HepG2 (cell line): ENCODE data around the gene ZNF558. TPM values are rescaled to one million over a fixed set of nuclear protein-coding genes. Genes with fewer than 3 reads are reported as not detected.
"Not testable (repeated sequence)": the region's sequence is repeated elsewhere in the genome, so short reads cannot be mapped to it uniquely, and the experiment has no call there.

ENCODE experiments used
- ATAC-seq: fragments of 200-7000 bp; cut with Tn5 transposase; 3 replicates; pipeline ENCODE4 v1.9.1; 2020; ENCODE audit warnings: mild to moderate bottlenecking, moderate library complexity
- BruUV-seq: library from RNA; stranded (reverse); fragments of 400-500 nt; replicated peaks from 2 replicates; lab custom pipeline; 2021; lab: Mats Ljungman, UMichigan
- CTCF ChIA-PET: fragments of 300-600 bp; formaldehyde crosslinking; extraction: SDS; loops from one replicate; lab custom pipeline; 2021; ENCODE audit warnings: low total read pairs, inconsistent platforms, low intra/inter-chr PET ratio; lab: Yijun Ruan, JAX
- POLR2A ChIA-PET: fragments of 350-600 bp; sonication (Branson Sonifier 250); formaldehyde crosslinking; loops from one replicate; lab custom pipeline; 2020; ENCODE audit warnings: antibody characterized with exemption, inconsistent platforms; lab: Yijun Ruan, JAX
- DNase-seq: peaks from one replicate; pipeline ENCODE4 v3.0.0-alpha.2; 2015; ENCODE audit warnings: low spot score
- FAIRE-seq: peaks from 3 replicates; lab custom pipeline; 2011; peaks lifted over from hg19 to GRCh38; lab: Jason Lieb, UNC
- H2AFZ ChIP-seq: one replicate; pipeline ENCODE4 v1.6.1; 2011; ENCODE audit warnings: low read length, inconsistent platforms
- H3K27ac ChIP-seq: fragments of 300-600 bp; 3 replicates; pipeline ENCODE4 v1.8.0; 2011; ENCODE audit warnings: mixed run types, mild to moderate bottlenecking, mixed read lengths, low read length, inconsistent platforms; ENCODE audit not compliant: insufficient read depth; ENCODE audit errors: extremely low read length
- H3K27me3 ChIP-seq, 2 experiments: fragments of 200-600 bp in 1 of 2; 2 replicates in 1 of 2; 3 replicates in 1 of 2; pipeline versions ENCODE4 v1.6.0 to v1.8.0; 2011; ENCODE audit warnings: low read length in 2 of 2, mild to moderate bottlenecking in 2 of 2, moderate library complexity in 2 of 2, inconsistent platforms in 1 of 2; ENCODE audit not compliant: insufficient read depth in 2 of 2, control insufficient read depth in 1 of 2
- H3K36me3 ChIP-seq, 2 experiments: fragments of 200-600 bp in 1 of 2; replicated peaks in 1 of 2; 2 replicates in 1 of 2; 3 replicates in 1 of 2; pipeline versions ENCODE4 v1.5.1 to v1.8.0; 2011; ENCODE audit warnings: low read length in 2 of 2, inconsistent platforms in 1 of 2; ENCODE audit not compliant: insufficient read depth in 2 of 2, control insufficient read depth in 1 of 2
- H3K4me1 ChIP-seq: 2 replicates; pipeline ENCODE4 v1.5.1; 2012; ENCODE audit warnings: low read length, inconsistent platforms; ENCODE audit not compliant: insufficient read depth
- H3K4me2 ChIP-seq: 2 replicates; pipeline ENCODE4 v1.6.0; 2011; ENCODE audit warnings: low read depth, low read length, inconsistent platforms
- H3K4me3 ChIP-seq, 3 experiments: fragments of 200-600 bp in 1 of 3; sonication (generic), shearing (Covaris generic) in 1 of 3; replicated peaks in 1 of 3; 2 replicates each; pipeline ENCODE4 v1.5.1; 2011 to 2016; ENCODE audit warnings: low read length in 3 of 3, inconsistent platforms in 2 of 3, low read depth in 2 of 3, mild to moderate bottlenecking in 2 of 3, control low read depth in 1 of 3, mixed read lengths in 1 of 3; ENCODE audit not compliant: insufficient read depth in 1 of 3
- H3K79me2 ChIP-seq: one replicate; pipeline ENCODE4 v1.6.1; 2011; ENCODE audit warnings: low read length, inconsistent platforms; ENCODE audit not compliant: insufficient read depth
- H3K9ac ChIP-seq: 2 replicates; pipeline ENCODE4 v1.6.0; 2011; ENCODE audit warnings: mild to moderate bottlenecking, low read depth, low read length, inconsistent platforms; ENCODE audit not compliant: insufficient read depth
- H3K9me3 ChIP-seq: 2 replicates; pipeline ENCODE4 v1.5.1; 2012; ENCODE audit warnings: mild to moderate bottlenecking, low read length
- H4K20me1 ChIP-seq: 2 replicates; pipeline ENCODE4 v1.6.0; 2011; ENCODE audit warnings: inconsistent platforms, mild to moderate bottlenecking, low read length, moderate library complexity; ENCODE audit not compliant: insufficient read depth
- WGBS: methylation state at CpG from one replicate; pipeline ENCODE4 v1.1.6; 2017; ENCODE audit warnings: low lambda C conversion rate; 5-methylcytosine and 5-hydroxymethylcytosine counted together
- in situ Hi-C: cut with HindIII; loops from 2 replicates; pipeline ENCODE4 v1.10.0; 2017; ENCODE audit warnings: low pct_unique_long_range_greater_than_20kb; ENCODE audit not compliant: extremely low pct_ligation_motif_present
- intact Hi-C: fragments of 100-400 bp; cut with micrococcal nuclease; formaldehyde crosslinking; loops from one replicate; pipeline ENCODE4 v1.10.0; 2022; ENCODE audit not compliant: unreplicated experiment
- polyA plus RNA-seq, 8 experiments: library from polyadenylated mRNA; depleted of rRNA in 3 of 8; stranded (reverse) in 7 of 8; unstranded in 1 of 8; fragments of >200 nt; fragmentation: Illumina TruSeq in 4 of 8; extraction: Trizol in 4 of 8; gene quantifications; 2 replicates each; pipeline versions ENCODE4 v1.2.1 to v1.2.3, GENCODE V29; 2011 to 2016; ENCODE audit warnings: low read depth in 4 of 8, missing spikeins in 1 of 8, mixed read lengths in 1 of 8; ENCODE audit not compliant: insufficient read depth in 1 of 8
- small RNA-seq, 3 experiments: library from RNA; depleted of rRNA; stranded (forward); fragments of <200 nt; gene quantifications; one replicate each; pipeline ENCODE3, GENCODE V24; 2012; ENCODE audit warnings: low read depth in 2 of 3, low replicate concordance in 1 of 3; ENCODE audit not compliant: insufficient read length in 3 of 3, insufficient read depth in 2 of 3
- total RNA-seq, 5 experiments: library from RNA; depleted of rRNA; stranded (reverse); fragments of >200 nt; fragmentation: Illumina TruSeq; extraction: Trizol; gene quantifications; 2 replicates each; pipeline ENCODE4 v1.2.3, GENCODE V29; 2016; ENCODE audit warnings: low read depth in 1 of 5

ZNF558 gene
- total and polyA plus RNA-seq, 2 of the 13 experiments (the other 11 are each of a cell fraction or from before 2014, with no cell fraction given), result 9.5 to 10.8 TPM

DNA sequence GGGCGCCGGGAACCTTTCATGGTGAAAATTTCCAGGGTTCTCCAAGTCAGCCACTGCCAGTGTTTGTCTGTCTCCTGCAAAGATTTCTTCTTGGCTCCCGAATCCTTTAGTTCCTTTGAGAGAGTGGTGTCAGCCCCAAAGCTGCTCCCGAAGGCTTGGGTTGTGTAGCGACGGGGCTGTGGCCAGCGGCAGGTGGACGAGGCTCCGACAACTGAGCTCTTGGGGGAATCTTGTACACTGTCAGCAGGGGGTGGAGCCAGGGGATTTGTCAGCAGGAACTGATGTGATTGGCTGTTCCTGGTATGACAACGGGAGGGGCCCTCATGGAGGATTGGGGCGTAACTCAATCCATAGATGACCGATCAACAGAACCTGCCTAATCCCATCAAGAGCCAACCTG, 58.5 kb downstream of the ZNF558 start:
- whole genome bisulfite sequencing, result no CpG with 5 or more reads among the region's 12 CpGs
- H3K4me2 ChIP-seq, H3K9me3 ChIP-seq, FAIRE-seq, CTCF ChIA-PET, H3K79me2 ChIP-seq, H4K20me1 ChIP-seq, H3K4me3 ChIP-seq, H3K27ac ChIP-seq, H3K36me3 ChIP-seq, in situ Hi-C loops, DNase-seq, POLR2A ChIA-PET, H2AFZ ChIP-seq, intact Hi-C loops, H3K9ac ChIP-seq, H3K27me3 ChIP-seq, ATAC-seq, BruUV-seq, H3K4me1 ChIP-seq: not testable (repeated sequence)

DNA sequence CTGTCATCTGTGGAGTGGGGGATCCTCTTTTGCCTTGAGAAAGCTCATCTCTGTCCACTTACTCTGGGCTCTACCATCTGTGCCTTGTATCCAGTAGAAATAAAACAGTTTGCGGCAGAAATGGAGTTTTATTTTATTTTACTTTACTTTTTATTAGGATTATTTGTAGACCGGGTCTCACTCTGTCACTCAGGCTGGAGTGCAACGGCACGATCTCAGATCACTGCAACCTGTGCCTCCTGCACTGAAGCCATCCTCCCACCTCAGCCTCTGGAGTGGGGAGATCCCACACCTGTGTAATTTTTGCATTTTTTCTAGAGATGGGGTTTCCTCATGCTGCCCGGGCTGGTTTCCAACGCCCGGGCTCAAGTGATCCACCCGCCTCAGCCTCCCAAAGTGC, 62.8 kb downstream of the ZNF558 start:
- in situ Hi-C loops, FAIRE-seq, H3K36me3 ChIP-seq, H4K20me1 ChIP-seq, H2AFZ ChIP-seq, intact Hi-C loops, H3K9ac ChIP-seq, ATAC-seq, H3K27me3 ChIP-seq, H3K9me3 ChIP-seq, H3K79me2 ChIP-seq, H3K4me2 ChIP-seq, CTCF ChIA-PET, H3K4me1 ChIP-seq, H3K4me3 ChIP-seq, BruUV-seq, DNase-seq, POLR2A ChIA-PET, H3K27ac ChIP-seq: not testable (repeated sequence)
- WGBS, result 50% methylated on average over 4 of the region's 8 CpGs

DNA sequence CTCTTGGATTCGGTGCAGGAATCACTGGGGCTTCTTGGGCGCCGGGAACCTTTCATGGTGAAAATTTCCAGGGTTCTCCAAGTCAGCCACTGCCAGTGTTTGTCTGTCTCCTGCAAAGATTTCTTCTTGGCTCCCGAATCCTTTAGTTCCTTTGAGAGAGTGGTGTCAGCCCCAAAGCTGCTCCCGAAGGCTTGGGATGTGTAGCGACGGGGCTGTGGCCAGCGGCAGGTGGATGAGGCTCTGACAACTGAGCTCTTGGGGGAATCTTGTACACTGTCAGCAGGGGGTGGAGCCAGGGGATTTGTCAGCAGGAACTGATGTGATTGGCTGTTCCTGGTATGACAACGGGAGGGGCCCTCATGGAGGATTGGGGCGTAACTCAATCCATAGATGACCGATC, 64.8 kb downstream of the ZNF558 start:
- H4K20me1 ChIP-seq, H3K79me2 ChIP-seq, H3K4me1 ChIP-seq, BruUV-seq, H3K4me2 ChIP-seq, H3K36me3 ChIP-seq, intact Hi-C loops, H3K4me3 ChIP-seq, POLR2A ChIA-PET, CTCF ChIA-PET, in situ Hi-C loops, DNase-seq, H3K9me3 ChIP-seq, H3K27ac ChIP-seq, ATAC-seq, FAIRE-seq, H2AFZ ChIP-seq, H3K9ac ChIP-seq, H3K27me3 ChIP-seq: not testable (repeated sequence)
- WGBS, result 51% methylated on average over 5 of the region's 11 CpGs

Small RNA genes within 50 kb of the gene (small RNA-seq; reads per million reads assigned to genes)
- gene AC012616.1, result 0 reads per million in 3 experiments

Other genes starting within 250 kb of the ZNF558 start
- 0.49 TPM in 1 of 2 replicates, not detected in the other for gene ADAMTS10, start 221.6 kb downstream of the ZNF558 start, total RNA-seq (2016; rRNA removed; fragmentation: Illumina TruSeq; extraction: Trizol)
- 1.7 and 3.0 TPM in 2 replicates for gene ADAMTS10, start 221.6 kb downstream of the ZNF558 start, polyA plus RNA-seq (2011; rRNA removed)
- gene NFILZ, start 201.7 kb downstream of the ZNF558 start, total RNA-seq (2016; rRNA removed; fragmentation: Illumina TruSeq; extraction: Trizol), result not detected in 2 replicates
- gene NFILZ, start 201.7 kb downstream of the ZNF558 start, polyA plus RNA-seq (2011; rRNA removed), result not detected in 2 replicates
- not detected in 2 replicates for gene ACTL9, start 133.5 kb downstream of the ZNF558 start, total RNA-seq (2016; rRNA removed; fragmentation: Illumina TruSeq; extraction: Trizol)
- gene ACTL9, start 133.5 kb downstream of the ZNF558 start, polyA plus RNA-seq (2011; rRNA removed), result not detected in 2 replicates
- gene OR2Z1, start 110.7 kb downstream of the ZNF558 start, total RNA-seq (2016; rRNA removed; fragmentation: Illumina TruSeq; extraction: Trizol), result not detected in 2 replicates
- not detected in 2 replicates for gene OR2Z1, start 110.7 kb downstream of the ZNF558 start, polyA plus RNA-seq (2011; rRNA removed)
- not detected in 2 replicates for gene MBD3L1, start 73 bp upstream of the ZNF558 start, total RNA-seq (2016; rRNA removed; fragmentation: Illumina TruSeq; extraction: Trizol)
- not detected in 2 replicates for gene MBD3L1, start 73 bp upstream of the ZNF558 start, polyA plus RNA-seq (2011; rRNA removed)
- gene MUC16, start 178.1 kb upstream of the ZNF558 start, total RNA-seq (2016; rRNA removed; fragmentation: Illumina TruSeq; extraction: Trizol), result not detected in 2 replicates
- not detected in 2 replicates for gene MUC16, start 178.1 kb upstream of the ZNF558 start, polyA plus RNA-seq (2011; rRNA removed)